ENCODE results near the gene CFAP46.

DNA sequence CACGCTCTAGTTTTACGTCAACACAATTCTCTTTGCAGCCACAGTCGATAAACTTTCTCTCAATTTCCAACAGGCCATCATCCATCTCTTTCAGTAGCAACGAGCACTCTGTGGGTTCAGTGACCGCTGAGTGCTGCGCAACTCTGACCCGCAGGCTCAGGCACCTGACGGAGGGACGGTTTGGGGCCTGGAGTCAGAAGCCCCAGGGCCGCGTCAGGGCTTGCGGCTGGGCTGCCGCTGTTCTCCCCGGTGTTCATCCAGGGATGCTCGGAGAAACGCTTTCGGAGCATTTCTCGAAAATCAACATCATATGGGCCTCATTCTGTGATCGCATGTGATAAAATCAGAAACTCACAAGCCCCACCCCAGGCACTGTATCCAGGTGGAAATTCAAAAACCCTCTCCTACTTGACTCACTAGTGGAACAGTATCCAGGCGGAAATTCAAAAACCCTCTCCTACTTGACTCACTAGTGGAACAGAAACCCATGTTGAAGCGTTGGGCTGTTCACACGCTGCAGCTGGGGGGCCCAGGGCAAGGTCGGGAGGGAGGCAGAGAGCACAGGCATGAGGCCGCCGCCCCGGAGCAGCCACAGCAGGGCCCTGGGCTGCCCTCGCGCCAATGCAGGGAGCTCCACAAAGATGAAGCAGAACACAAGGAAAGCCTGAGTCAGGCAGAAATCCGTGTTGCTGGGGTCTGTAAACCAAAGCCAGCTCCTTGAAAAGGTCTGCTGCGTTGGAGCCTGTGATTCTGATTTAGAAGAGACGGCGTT lies 83.1 kb downstream of the CFAP46 start:
- TF ChIP-seq, protein P1, sequence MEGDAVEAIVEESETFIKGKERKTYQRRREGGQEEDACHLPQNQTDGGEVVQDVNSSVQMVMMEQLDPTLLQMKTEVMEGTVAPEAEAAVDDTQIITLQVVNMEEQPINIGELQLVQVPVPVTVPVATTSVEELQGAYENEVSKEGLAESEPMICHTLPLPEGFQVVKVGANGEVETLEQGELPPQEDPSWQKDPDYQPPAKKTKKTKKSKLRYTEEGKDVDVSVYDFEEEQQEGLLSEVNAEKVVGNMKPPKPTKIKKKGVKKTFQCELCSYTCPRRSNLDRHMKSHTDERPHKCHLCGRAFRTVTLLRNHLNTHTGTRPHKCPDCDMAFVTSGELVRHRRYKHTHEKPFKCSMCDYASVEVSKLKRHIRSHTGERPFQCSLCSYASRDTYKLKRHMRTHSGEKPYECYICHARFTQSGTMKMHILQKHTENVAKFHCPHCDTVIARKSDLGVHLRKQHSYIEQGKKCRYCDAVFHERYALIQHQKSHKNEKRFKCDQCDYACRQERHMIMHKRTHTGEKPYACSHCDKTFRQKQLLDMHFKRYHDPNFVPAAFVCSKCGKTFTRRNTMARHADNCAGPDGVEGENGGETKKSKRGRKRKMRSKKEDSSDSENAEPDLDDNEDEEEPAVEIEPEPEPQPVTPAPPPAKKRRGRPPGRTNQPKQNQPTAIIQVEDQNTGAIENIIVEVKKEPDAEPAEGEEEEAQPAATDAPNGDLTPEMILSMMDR (IDR thresholded peaks at IDR 0.05; ENCODE audit: low read depth, low read length, missing input control) = no peak
- TF ChIP-seq, protein P2, sequence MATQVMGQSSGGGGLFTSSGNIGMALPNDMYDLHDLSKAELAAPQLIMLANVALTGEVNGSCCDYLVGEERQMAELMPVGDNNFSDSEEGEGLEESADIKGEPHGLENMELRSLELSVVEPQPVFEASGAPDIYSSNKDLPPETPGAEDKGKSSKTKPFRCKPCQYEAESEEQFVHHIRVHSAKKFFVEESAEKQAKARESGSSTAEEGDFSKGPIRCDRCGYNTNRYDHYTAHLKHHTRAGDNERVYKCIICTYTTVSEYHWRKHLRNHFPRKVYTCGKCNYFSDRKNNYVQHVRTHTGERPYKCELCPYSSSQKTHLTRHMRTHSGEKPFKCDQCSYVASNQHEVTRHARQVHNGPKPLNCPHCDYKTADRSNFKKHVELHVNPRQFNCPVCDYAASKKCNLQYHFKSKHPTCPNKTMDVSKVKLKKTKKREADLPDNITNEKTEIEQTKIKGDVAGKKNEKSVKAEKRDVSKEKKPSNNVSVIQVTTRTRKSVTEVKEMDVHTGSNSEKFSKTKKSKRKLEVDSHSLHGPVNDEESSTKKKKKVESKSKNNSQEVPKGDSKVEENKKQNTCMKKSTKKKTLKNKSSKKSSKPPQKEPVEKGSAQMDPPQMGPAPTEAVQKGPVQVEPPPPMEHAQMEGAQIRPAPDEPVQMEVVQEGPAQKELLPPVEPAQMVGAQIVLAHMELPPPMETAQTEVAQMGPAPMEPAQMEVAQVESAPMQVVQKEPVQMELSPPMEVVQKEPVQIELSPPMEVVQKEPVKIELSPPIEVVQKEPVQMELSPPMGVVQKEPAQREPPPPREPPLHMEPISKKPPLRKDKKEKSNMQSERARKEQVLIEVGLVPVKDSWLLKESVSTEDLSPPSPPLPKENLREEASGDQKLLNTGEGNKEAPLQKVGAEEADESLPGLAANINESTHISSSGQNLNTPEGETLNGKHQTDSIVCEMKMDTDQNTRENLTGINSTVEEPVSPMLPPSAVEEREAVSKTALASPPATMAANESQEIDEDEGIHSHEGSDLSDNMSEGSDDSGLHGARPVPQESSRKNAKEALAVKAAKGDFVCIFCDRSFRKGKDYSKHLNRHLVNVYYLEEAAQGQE (IDR thresholded peaks at IDR 0.05) = no peak
- no peak for TF ChIP-seq RXRA (IDR thresholded peaks at IDR 0.05)

Measured in liver (tissue), 3 donors.